Tibial nerve (tissue), 4 donors: ENCODE measurements around the gene CALCR. TPM values are rescaled to one million over a fixed set of nuclear protein-coding genes. Genes with fewer than 3 reads are reported as not detected.
A peak's percentile ranks its signal among the peaks of the same experiment; 100 is the strongest.

Experiments
- DNase-seq, 2 donors: peaks; one replicate each; pipeline ENCODE4 v3.0.0-alpha.2; 2019; ENCODE audit warnings: low spot score in 2 of 2
- H3K27ac ChIP-seq, 4 donors: fragments of 200-600 bp; sonication (generic) in 3 of 4; one replicate each; pipeline ENCODE4 v1.5.1; 2017 to 2019; ENCODE audit warnings: mild to moderate bottlenecking in 1 of 4
- H3K27me3 ChIP-seq, 2 donors: fragments of 200-600 bp; sonication (generic) in 1 of 2; one replicate each; pipeline versions ENCODE4 v1.5.1 to v1.6.0; 2017 to 2019
- H3K36me3 ChIP-seq, 3 donors: fragments of 200-600 bp; sonication (generic); one replicate each; pipeline ENCODE4 v1.5.1; 2018 to 2019
- H3K4me1 ChIP-seq, 4 donors: fragments of 200-600 bp; sonication (generic) in 3 of 4; one replicate each; pipeline ENCODE4 v1.5.1; 2017 to 2019
- H3K4me3 ChIP-seq, 4 donors: fragments of 200-600 bp; sonication (generic) in 3 of 4; one replicate each; pipeline ENCODE4 v1.5.1; 2017 to 2019; ENCODE audit warnings: mild to moderate bottlenecking in 1 of 4, moderate library complexity in 1 of 4
- H3K9me3 ChIP-seq, 4 donors: fragments of 200-600 bp; sonication (generic) in 3 of 4; one replicate each; pipeline ENCODE4 v1.5.1; 2017 to 2019
- CTCF ChIP-seq, 5 experiments: fragments of 200-600 bp in 3 of 5; fragments of 450-650 bp in 2 of 5; sonication (generic) in 3 of 5; IDR thresholded peaks; one replicate each; pipeline ENCODE4 v1.5.1; 2016 to 2019; ENCODE audit warnings: antibody characterized with exemption in 5 of 5, mild to moderate bottlenecking in 3 of 5, moderate library complexity in 2 of 5
- EP300 ChIP-seq, 2 donors: sonication (generic); formaldehyde crosslinking; IDR thresholded peaks; one replicate each; pipeline ENCODE4 v1.6.1; 2017; ENCODE audit warnings: antibody characterized with exemption in 2 of 2, mild to moderate bottlenecking in 1 of 2
- POLR2A ChIP-seq, 2 donors: fragments of 450-650 bp; IDR thresholded peaks; one replicate each; pipeline ENCODE4 v1.6.1; 2017; ENCODE audit warnings: antibody characterized with exemption in 2 of 2, mild to moderate bottlenecking in 2 of 2, moderate library complexity in 2 of 2
- WGBS, 2 donors: methylation state at CpG; one replicate each; pipeline ENCODE4 v1.1.5; 2018; 5-methylcytosine and 5-hydroxymethylcytosine counted together
- total RNA-seq, 4 donors: library from RNA; depleted of rRNA; stranded (reverse); fragments of >200 nt; gene quantifications; one replicate each; pipeline ENCODE4 v1.1.0, GENCODE V29; 2016

Gene CALCR
- total RNA-seq, result under 1 TPM in 1 of 4 donors, not detected in 3; 0.66 TPM

GRCh38 chr7:93574646-93575554, at the start of gene CALCR:
TSS of gene CALCR (minus strand) at chr7:93574724. CDS start at chr7:93486981, 87,743 bp downstream.
- TF ChIP-seq CTCF (IDR thresholded peaks at IDR 0.05), result no peak
- no peak for TF ChIP-seq EP300 (IDR thresholded peaks at IDR 0.05)
- no peak for TF ChIP-seq POLR2A (IDR thresholded peaks at IDR 0.05)
- peak within 1 kb of the TSS in 2 of 4 donors; percentile 7 to 42 for H3K4me3 ChIP-seq
- H3K36me3 ChIP-seq, result no peaks in the 10 kb centered on the region
- 0 to 1% methylated on average over 25 to 27 of the region's 46 CpGs for WGBS, 2 donors
- no peak for DNase-seq
- peaks cover 0 to 17% (median 0%) of the 10 kb centered on the region in 4 donors for H3K4me1 ChIP-seq
- no peak within 1 kb of the TSS for H3K27ac ChIP-seq
- H3K9me3 ChIP-seq, result no peaks in the 10 kb centered on the region
- H3K27me3 ChIP-seq, result peaks cover 0 to 24% of the 10 kb centered on the region in 2 donors

DNA sequence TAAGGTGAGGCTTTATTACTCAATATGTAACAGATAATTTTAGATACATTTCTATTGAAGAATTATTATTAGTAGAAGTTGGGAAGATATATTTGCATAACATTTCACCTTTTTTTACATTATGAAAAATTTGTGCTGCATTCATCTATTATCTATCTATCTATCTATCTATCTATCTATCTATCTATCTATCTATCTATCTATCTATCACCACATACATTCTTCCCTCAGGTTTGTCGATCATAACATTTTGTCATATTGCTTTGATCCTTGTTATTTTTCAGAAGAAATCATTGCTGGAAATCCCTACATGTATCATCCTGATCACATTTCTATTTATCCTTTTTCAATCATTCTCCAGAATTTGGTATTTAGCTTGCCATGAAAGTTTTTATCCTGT, 49.3 kb upstream of the CALCR start:
- Histone ChIP-seq H3K4me3 (no peak overlapping the region), H3K27ac (no peak overlapping the region), H3K4me1 (no peaks in the 10 kb centered on the region), H3K36me3 (no peaks in the 10 kb centered on the region), H3K9me3 (no peaks in the 10 kb centered on the region), H3K27me3 (no peaks in the 10 kb centered on the region)
- TF ChIP-seq POLR2A (IDR thresholded peaks at IDR 0.05) (no peak), EP300 (IDR thresholded peaks at IDR 0.05) (no peak), CTCF (IDR thresholded peaks at IDR 0.05) (no peak)
- no peak for DNase-seq
- WGBS, 2 donors, result 96 to 97% methylated on average over 1 of the region's 1 CpG

DNA sequence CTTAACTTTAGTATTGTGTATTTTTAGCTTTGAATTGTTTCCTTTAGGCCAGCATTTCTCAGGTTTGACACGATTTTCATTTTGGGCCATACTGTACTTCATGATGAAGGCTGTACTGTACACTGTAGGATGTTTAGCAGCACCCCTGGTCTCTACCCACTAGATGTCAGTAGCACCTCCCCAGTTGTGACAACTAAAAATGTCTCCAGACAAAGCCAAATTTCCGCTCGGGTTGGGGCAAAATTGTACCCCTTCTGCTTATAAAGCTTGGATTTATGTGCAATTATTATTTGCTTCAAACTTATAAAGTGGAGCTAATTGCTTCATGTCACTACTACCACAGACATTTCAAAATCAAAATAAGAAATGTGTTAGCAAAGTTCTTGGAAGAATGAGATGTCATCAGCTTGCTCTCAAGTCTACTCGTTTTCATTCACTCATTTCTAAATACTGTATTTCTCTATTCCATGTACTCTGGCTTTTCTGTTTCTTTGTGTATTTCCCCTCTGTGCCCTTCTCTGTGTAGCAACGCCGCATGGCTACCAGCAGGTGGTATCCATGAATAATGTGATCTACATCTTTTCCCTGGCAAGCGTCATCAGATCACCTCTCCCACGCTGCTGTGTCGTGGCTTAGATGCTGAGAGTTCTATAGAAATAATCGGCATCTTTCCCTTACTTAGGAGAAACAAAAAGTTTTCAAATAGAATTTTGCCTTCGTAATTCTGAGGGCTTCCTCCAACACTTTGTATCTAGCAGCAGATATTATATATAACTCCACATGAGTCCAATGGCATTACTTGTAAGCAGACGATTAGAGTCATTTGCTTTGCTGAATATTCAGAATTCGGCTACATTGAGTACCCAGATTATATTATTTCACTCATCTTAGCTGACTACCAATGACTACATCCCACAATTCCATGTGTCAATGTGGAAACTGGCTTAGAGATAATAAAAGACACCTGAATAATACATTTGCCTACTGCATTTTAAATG, 47.8 kb upstream of the CALCR start:
- WGBS, 2 donors, result 42 to 46% methylated on average over 13 of the region's 13 CpGs
- Histone ChIP-seq H3K9me3 (no peaks in the 10 kb centered on the region), H3K4me3 (no peak overlapping the region), H3K27ac (no peak overlapping the region), H3K27me3 (no peaks in the 10 kb centered on the region), H3K36me3 (no peaks in the 10 kb centered on the region), H3K4me1 (no peaks in the 10 kb centered on the region)
- TF ChIP-seq EP300 (IDR thresholded peaks at IDR 0.05) (no peak), POLR2A (IDR thresholded peaks at IDR 0.05) (no peak), CTCF (IDR thresholded peaks at IDR 0.05) (no peak)
- no peak for DNase-seq

DNA sequence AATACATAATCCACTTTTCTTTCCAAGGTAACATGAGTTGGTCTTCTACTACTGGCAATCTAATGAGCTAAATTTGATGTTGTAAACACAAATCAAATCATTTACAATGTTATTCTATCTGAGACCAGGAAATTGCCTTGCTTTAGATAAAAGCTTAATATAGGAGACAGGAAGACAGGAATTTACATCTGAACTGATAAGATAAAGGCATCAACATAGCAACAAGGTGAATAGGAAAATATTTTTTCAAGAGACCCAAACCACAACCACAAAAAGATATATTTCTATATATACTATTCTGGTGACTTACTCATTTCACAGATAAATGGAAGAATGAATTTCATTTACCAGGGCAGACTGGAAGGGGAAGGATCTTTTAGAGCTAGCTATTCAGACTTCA, 46.3 kb upstream of the CALCR start:
- TF ChIP-seq CTCF (IDR thresholded peaks at IDR 0.05), result no peak
- TF ChIP-seq POLR2A (IDR thresholded peaks at IDR 0.05), result no peak
- TF ChIP-seq EP300 (IDR thresholded peaks at IDR 0.05), result no peak
- no peaks in the 10 kb centered on the region for H3K36me3 ChIP-seq
- H3K27me3 ChIP-seq, result no peaks in the 10 kb centered on the region
- no peaks in the 10 kb centered on the region for H3K4me1 ChIP-seq
- no peak overlapping the region for H3K27ac ChIP-seq
- H3K9me3 ChIP-seq, result peaks cover 0 to 3% (median 0%) of the 10 kb centered on the region in 4 donors
- DNase-seq, result no peak
- no peak overlapping the region for H3K4me3 ChIP-seq
